Suprapubic skin (tissue), 3 donors: Measurements from ENCODE around the gene PSAP.

Experiments
- CTCF ChIP-seq, 2 donors: fragments of 200-600 bp in 1 of 2; fragments of 450-650 bp in 1 of 2; sonication (generic) in 1 of 2; IDR thresholded peaks; one replicate each; pipeline ENCODE4 v1.5.1; 2016 to 2019; ENCODE audit warnings: antibody characterized with exemption in 2 of 2, mild to moderate bottlenecking in 1 of 2, moderate library complexity in 1 of 2
- EP300 ChIP-seq: sonication (generic); formaldehyde crosslinking; IDR thresholded peaks from one replicate; pipeline ENCODE4 v1.6.1; 2017; ENCODE audit warnings: antibody characterized with exemption
- POLR2A ChIP-seq, 2 donors: fragments of 450-650 bp; IDR thresholded peaks; one replicate each; pipeline ENCODE4 v1.6.1; 2017; ENCODE audit warnings: antibody characterized with exemption in 2 of 2, mild to moderate bottlenecking in 2 of 2, moderate library complexity in 2 of 2

DNA sequence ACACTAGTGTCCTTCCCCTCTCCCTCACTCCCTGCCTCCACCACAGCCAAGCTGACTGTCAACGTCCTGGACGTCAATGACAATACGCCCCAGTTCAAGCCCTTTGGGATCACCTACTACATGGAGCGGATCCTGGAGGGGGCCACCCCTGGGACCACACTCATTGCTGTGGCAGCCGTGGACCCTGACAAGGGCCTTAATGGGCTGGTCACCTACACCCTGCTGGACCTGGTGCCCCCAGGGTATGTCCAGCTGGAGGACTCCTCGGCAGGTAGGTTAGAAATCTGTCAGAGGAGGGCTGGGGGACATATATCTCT is 52.8 kb downstream of the PSAP start:
- TF ChIP-seq CTCF (IDR thresholded peaks at IDR 0.05) (no peak), POLR2A (IDR thresholded peaks at IDR 0.05) (no peak), EP300 (no peak)
